ENCODE measurements around the gene NCK2.

NCK2 gene

GRCh38 chr2:105857076-105857740, 112.5 kb downstream of the NCK2 start:
- no peak overlapping the region for H3K4me3 ChIP-seq (ENCODE audit: low read depth, low read length)
- no peak for DNase-seq (ENCODE audit: low read depth)
- no peak for TF ChIP-seq CTCF (IDR thresholded peaks at IDR 0.05; ENCODE audit: low read depth, low read length, missing control alignments)

- TF ChIP-seq CTCF (IDR thresholded peaks at IDR 0.05; ENCODE audit: low read depth, low read length, missing control alignments) = no peak
- DNase-seq (ENCODE audit: low read depth) = no peak
- H3K4me3 ChIP-seq (ENCODE audit: low read depth, low read length) = no peak overlapping the region
Measured at GRCh38 chr2:105858868-105859693, 114.4 kb downstream of the NCK2 start.

GRCh38 chr2:105859694-105859951, 114.9 kb downstream of the NCK2 start:
- DNase-seq (ENCODE audit: low read depth) = no peak
- no peak overlapping the region for H3K4me3 ChIP-seq (ENCODE audit: low read depth, low read length)
- no peak for TF ChIP-seq CTCF (IDR thresholded peaks at IDR 0.05; ENCODE audit: low read depth, low read length, missing control alignments)

GRCh38 chr2:105860567-105860966, 115.9 kb downstream of the NCK2 start:
- no peak for TF ChIP-seq CTCF (IDR thresholded peaks at IDR 0.05; ENCODE audit: low read depth, low read length, missing control alignments)
- DNase-seq (ENCODE audit: low read depth) = no peak
- no peak overlapping the region for H3K4me3 ChIP-seq (ENCODE audit: low read depth, low read length)

- TF ChIP-seq CTCF (IDR thresholded peaks at IDR 0.05; ENCODE audit: low read depth, low read length, missing control alignments) = no peak
- DNase-seq (ENCODE audit: low read depth) = no peak
- no peak overlapping the region for H3K4me3 ChIP-seq (ENCODE audit: low read depth, low read length)
Measured at GRCh38 chr2:105861200-105861599, 116.5 kb downstream of the NCK2 start.

- TF ChIP-seq CTCF (IDR thresholded peaks at IDR 0.05; ENCODE audit: low read depth, low read length, missing control alignments) = no peak
- no peak overlapping the region for H3K4me3 ChIP-seq (ENCODE audit: low read depth, low read length)
- no peak for DNase-seq (ENCODE audit: low read depth)
Measured at GRCh38 chr2:105862843-105863242, 118.1 kb downstream of the NCK2 start.

GRCh38 chr2:105864262-105864661, 119.5 kb downstream of the NCK2 start:
- DNase-seq (ENCODE audit: low read depth) = no peak
- no peak overlapping the region for H3K4me3 ChIP-seq (ENCODE audit: low read depth, low read length)
- no peak for TF ChIP-seq CTCF (IDR thresholded peaks at IDR 0.05; ENCODE audit: low read depth, low read length, missing control alignments)
